ENCODE data around the gene NFX1.

Gene NFX1

DNA sequence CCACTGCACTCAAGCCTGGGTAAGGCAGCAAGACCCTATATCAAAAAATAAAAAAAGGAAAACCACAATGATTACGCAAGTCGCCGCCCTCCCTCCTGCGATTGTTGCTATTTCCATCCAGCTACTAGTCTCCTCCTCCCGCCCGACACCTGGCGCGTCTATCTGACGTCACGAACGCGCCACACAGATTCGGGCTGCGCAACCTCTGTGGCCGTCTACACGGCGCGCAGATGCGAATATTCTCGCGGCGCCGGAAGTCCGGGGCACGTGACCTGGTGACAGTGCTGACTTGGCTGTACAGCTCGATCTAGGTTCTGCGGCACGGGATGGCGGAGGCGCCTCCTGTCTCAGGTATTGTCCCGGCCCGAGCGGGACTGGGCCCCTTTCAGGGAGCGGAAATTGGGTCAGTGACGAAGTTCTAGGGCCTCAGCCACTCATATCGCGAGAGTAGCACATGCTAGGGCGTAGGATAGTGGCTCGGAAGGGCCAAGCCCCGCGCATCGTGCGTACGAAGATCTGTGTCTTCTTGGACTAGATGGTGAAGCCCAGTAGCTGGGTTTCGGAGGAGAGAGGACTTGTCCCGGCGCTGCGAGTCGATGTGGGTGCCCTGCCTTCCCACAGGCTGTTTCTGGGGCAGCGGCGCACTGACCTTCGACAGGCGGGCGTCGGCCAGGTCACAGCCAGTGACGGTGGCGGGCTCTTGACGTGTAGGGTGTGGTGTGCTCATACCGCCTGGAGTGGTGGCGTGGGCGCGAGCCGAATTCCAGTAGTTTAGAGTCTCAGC lies at the start of gene NFX1:
Gene NFX1 (plus strand): TSS at position 270 of the 784 bp plus-strand sequence. CDS start 57 bp downstream, at position 327.
- peak; percentile 97 for DNase-seq

DNA sequence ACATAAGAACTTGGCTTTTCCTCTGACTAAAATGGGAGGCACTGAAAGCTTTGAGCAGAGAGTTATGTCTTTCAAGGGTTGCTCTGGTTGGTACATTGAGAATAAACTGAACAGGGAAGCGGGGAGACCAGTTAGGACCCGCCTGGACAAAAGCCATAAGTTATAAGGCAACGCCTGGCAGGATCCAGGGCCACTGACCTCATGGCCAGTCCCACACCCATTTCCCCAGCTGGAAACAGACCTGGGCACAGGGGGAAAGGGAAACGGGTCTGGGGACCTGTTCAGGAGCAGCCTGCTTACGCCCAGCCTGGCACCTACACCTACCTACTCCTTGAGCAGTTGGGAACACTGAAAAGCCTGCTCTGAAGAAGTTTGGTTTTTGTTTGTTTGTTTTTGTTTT lies 49.0 kb upstream of the NFX1 start:
- no peak for DNase-seq

- DNase-seq = no peak
These were observed 47.6 kb upstream of the NFX1 start for GRCh38 chr9:33242609-33243134.

DNA sequence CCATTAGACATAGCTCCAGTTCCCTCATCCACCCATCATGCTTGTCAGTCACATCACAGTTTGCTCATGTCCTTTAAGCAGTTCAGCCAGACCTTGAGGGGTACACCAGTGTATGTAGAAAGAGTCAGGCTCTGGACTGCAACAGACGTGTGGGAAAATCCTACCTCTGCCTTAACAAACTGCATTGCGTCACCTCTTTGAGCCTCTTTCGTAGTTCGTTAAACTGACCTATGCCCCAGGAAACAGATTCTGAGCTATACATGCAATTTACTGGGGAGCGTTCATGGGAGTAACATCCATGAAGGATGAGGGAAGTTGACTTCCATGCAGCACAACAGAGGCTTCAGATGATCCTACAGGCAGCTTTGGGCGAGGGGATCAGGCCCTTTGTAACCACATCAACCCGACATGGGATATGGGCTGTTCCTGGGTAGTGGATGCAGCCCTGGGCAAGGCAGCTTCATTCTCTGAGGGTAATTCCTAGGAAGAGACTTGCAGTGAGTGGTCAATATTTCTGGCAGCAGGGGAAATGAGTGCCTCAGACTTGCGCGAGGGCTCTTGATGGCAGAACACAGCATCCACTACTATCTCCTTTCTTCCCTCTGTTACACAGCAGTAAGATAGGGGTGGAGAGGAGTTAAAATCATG lies 46.1 kb upstream of the NFX1 start:
- DNase-seq = no peak

DNA sequence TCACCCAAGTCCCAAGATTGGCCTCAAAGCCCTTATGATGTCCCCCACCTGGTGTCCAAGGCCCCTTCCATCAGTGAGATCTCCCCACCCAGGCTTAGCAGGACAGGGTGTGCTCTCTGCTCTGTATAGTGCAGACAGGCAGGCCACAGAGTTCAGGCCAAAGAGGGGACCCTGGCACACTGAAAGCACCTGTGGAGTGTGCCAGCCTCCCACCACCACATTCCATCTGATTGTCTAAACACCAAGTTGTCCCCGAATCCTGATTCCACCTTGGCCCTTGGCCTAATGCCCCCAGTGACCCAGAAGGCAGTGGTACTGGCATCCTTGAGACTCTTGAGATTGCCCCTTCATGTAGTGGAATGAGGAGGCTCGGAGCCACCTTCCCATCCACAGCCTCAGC lies 45.0 kb upstream of the NFX1 start:
- DNase-seq = no peak

DNA sequence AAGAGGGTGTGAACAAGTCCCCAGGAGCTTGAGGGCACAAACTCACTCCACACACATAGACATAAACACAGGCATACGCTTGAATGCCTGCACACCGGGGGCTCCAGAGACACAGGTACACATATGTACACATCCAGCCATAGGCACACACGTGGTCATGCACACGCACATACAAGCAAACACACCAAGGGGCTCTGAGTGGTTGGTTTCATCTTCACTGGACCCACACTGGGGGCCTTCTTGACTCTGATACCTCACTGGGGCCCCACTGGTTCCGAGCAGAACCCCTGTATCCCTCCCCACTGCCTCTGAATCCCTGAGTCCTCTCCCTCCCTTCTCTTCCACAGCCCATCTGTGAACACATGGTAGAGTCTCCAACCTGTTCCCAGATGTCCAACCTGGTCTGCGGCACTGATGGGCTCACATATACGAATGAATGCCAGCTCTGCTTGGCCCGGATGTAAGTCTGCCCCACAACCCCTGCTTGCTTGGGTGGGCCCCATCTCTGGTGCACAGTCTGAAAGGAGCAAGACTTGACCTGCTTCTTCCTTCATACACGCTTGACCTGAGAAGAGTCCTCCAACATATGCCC lies 44.0 kb upstream of the NFX1 start:
- DNase-seq = no peak

DNA sequence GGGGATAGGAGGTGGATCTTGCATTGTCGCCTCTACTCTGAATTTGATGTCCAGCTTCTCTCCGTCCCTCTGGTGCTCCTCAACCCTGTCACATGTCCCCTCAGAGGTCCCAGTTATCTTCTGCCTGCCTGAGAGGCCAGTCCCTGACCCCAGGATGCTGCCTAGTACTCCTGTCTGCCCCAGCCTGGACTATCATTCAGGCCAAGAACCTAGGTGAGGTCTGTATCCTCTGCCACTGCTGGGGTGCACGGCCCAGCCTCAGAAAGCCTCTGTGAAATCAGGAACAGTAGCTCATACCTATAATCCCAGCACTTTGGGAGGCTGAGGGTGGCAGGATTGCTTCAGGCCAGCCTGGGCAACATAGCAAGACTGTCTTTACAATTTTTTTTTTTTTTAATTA lies 41.7 kb upstream of the NFX1 start:
- no peak for DNase-seq

DNA sequence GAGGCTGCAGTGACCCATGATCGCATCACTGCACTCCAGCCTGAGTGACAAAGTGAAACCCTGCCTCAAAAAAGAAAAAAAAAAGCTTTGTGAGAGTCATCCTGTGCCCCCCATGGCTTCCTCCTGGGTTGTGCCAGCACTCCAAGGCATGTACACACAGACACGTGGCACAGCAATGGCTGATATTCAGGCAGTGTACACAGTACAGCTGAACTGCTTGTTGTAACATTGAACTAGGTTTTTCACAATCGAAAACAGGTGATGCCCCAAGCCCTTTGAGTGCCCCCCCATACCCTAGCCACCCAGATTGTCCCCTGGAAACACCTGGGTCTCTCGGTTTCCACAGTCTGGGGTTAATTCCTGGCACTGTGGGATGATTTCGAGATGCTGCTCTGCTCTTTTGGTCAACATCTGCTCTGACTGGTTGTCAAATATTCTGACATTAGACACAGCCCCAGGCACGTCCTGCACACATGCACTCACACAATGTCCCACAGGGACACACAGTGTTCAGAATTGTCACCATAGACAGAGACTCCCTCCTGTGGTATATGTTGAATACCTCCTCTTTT lies 41.1 kb upstream of the NFX1 start:
- DNase-seq = no peak

GRCh38 chr9:33249983-33250382 lies 40.3 kb upstream of the NFX1 start:
- no peak for DNase-seq

DNA sequence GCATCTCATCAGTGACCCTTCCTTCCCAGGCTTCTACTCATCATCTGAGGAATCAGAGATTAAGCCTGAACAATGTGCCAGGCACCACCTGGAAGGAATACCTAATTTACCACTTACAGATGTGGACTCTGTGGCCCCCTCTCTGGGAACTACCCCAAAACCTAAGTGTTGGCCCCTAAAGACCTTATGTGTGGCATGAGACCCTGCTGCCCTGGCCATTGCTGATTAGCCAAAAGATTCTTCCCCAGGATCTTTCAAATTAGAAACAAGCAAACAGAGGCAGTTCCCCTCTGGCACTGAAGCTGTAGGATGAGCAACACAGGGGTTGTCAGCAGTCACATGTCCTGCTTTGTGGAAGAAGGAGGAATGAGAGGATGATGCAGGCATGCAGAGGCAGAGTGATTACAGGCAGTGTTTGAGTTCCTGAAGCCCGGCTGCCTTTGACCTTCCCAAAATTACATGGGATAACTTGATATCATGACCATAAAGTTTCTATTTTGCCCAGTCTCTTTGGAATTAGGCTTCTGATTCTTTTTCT lies 39.8 kb upstream of the NFX1 start:
- no peak for DNase-seq

GRCh38 chr9:33254211-33254610 lies 36.1 kb upstream of the NFX1 start:
- DNase-seq = no peak

- no peak for DNase-seq
These were observed 35.3 kb upstream of the NFX1 start for GRCh38 chr9:33255014-33255413.

- no peak for DNase-seq
These were observed 34.8 kb upstream of the NFX1 start for GRCh38 chr9:33255471-33255870.

DNA sequence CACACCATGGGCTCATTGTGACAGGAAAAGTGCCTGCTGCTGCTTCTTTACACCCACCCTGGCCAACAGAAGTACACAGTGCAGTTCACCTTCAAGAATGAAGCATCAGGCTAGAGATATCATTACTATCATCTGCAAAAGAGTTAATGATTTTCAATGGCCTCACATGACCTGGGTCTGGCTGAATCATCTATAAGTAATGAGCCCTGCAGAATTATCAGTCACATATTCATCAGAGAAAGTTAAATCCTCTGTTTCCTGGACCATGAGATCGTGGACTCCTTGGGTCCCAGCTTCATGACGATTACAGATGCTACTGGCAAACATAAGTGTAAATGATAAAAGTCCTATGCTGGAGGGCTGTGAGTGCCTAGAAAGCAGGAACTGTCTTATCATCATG lies 34.1 kb upstream of the NFX1 start:
- no peak for DNase-seq

DNA sequence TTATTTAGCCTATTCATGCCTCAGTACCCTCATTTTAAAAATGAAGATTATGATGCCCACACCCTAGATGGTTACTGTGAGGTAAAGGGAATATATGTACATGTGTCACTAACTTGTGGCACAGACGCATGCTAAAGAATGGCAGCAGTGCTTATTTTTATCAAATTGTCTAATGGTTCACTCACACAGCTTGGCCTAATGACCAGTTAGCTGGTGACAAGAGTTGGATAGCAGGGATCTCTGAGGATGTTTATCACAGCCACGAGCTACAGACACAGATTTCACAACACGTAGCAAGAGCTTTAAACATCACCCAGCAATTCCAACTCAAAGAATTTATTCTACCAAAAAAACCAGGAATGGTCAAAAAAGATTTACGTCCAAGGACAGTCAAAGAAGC lies 33.0 kb upstream of the NFX1 start:
- no peak for DNase-seq

GRCh38 chr9:33260372-33260771 lies 29.9 kb upstream of the NFX1 start:
- DNase-seq = no peak

DNA sequence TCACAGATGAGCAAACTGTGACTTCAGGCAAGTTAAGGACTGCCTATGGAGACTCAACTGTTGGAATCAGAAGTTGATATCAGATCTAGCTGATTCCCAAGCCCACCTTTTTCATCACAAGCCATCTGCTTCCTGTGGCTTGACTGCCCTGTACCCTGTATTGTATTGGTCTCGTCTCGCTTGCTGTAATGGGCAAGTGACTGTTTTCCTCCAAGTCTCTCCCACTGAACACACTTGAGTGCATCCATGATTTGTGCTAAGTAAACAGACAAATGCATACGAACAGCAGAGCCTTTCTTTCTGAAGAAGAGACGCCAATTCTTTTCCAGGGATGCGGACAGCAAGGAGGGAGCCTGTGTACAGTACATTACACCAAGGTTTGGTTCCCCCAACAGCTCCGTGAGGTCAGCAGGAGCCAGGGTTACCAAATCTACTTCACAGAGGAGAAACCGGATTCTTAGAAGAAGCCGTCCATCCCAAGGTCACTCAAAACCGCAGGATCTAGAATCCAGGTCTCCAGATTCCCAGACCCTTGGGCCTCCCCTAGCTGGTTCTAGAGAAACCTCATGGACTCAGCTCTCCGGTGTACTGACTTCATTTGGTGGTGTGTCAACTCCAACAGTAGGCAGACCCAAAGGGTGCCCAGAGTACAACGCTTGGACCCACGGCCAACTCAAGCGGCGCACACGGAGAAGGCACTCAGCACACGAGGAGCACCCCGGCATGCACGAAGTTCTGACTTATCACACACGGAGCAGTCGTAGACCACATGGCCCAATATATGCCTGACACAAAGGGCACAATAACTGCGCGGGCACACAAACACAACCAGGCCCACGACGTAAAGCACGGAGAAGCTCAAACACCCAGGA lies 26.9 kb upstream of the NFX1 start:
- no peak for DNase-seq

- DNase-seq = peak; percentile 48
These were observed 26.3 kb upstream of the NFX1 start for GRCh38 chr9:33264003-33264472.

DNA sequence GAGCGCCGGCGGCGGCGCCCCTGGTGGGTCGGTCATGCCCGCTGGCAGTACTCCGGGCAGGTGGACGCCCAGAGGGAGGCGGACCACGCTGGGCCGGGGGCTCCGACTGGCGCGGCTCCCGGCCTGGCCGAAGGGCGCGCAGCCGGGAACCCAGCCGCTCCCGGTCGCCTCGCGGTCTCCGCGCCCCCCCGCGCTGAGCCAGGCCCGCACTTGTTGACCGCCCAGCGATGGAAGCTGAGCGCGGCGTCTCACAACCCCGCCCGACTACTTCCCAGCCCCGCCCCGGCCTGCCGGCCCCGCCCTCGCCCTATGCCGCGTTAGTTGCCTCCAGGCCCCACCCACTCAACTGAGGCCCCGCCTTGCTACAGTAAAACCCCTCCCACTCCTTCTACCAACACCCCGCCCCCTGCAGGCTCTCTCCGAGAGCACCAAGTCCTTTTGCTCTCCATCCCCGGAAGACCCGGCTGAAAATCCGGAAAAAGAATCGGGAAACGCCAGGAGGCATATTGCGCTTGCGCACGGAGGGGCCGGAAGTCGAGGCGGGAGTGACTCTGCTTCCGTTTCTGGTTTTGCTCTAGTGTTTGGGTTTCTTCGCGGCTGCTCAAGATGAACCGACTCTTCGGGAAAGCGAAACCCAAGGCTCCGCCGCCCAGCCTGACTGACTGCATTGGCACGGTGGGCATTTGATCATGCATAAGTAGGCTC lies 25.7 kb upstream of the NFX1 start, which contains the start of the genes BAG1 and CHMP5:
Gene BAG1 (minus strand): TSS at position 236 of the 705 bp plus-strand sequence.
Gene CHMP5 (plus strand): TSS at position 577 of the 705 bp plus-strand sequence. CDS start 30 bp downstream, at position 607.
- DNase-seq = peak; percentile 100

DNA sequence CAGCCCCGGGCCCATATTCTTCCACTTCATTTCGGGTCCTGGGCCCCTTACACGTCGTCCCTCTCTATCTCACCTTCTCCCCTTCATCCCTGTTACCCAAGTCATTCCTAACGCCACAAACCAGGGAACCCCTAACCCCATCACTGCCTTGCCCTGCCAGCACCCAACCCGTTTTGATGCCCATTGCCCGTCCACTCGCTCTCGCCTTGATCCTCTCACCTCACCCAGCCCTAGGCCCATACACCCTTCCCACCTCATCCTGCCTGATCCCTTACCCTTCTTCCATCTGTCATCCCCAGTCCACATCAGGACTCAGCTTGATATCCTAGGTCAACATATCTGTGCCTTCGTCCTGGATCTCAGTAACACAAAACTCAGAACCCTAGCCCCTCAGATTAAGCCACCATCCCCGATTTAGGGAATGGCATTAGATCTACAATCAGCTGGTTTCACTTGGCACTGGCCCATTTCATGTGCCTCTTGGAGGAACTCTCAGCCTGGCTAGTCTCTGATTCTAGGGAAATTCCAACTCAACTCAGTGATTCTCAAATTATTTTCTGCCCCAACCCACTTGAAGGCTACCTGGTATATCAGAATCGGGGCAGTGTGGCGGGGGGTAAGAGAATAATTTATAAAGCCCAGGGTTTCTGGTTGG lies 25.0 kb upstream of the NFX1 start:
- DNase-seq = no peak
